ENCODE results near the gene LDLRAD2. TPM values are rescaled to one million over a fixed set of nuclear protein-coding genes. Genes with fewer than 3 reads are reported as not detected.

LDLRAD2 gene
- total RNA-seq, 1 experiment from 2014 or later = not detected

- POLR2A ChIA-PET = no interaction called here
- CTCF ChIA-PET = no interaction called here
Measured at GRCh38 chr1:21857840-21858670, 46.0 kb downstream of the LDLRAD2 start.

More at GRCh38 chr1:21857840-21858670, 46.0 kb downstream of the LDLRAD2 start:
- no TSS peak for BruUV-seq (replicated peaks)
- peaks cover 8 to 13% of the 10 kb centered on the region in 2 experiments for H3K4me1 ChIP-seq (ENCODE audit: control insufficient read depth in 1 of 2, insufficient read depth in 2 of 2, low read length in 2 of 2)
- H3K9me3 ChIP-seq (ENCODE audit: control insufficient read depth in 1 of 2, insufficient read depth in 1 of 2, low read depth in 1 of 2, low read length in 2 of 2) = no peaks in the 10 kb centered on the region
- ATAC-seq (no peak), DNase-seq (ENCODE audit: low read depth, low spot score) (no peak)
- H3K9ac ChIP-seq (ENCODE audit: low read length) = no peak overlapping the region
- RAD21 ChIA-PET (ENCODE audit: low non-redundant PET in 1 of 2, low total read pairs in 2 of 2, uncharacterized antibody in 2 of 2, unreplicated experiment in 2 of 2) = no interaction called here
- H3K27me3 ChIP-seq (ENCODE audit: insufficient read depth, low read length) = no peaks in the 10 kb centered on the region
- H3K79me2 ChIP-seq (ENCODE audit: insufficient read depth, low read length) = no peaks in the 10 kb centered on the region
- H2AFZ ChIP-seq (ENCODE audit: low read depth, low read length, poor library complexity, severe bottlenecking) = no peak overlapping the region
- H3K4me3 ChIP-seq (replicated peaks in 1 of 2; ENCODE audit: low read depth in 1 of 2, low read length in 2 of 2) = no peak overlapping the region
- H3K4me2 ChIP-seq (ENCODE audit: low read length) = no peak overlapping the region
- no peaks in the 10 kb centered on the region for H4K20me1 ChIP-seq (ENCODE audit: insufficient read depth)
- H3K36me3 ChIP-seq (ENCODE audit: control insufficient read depth in 1 of 2, insufficient read depth in 2 of 2, low read length in 2 of 2) = peaks cover 0 to 4% of the 10 kb centered on the region in 2 experiments; a peak in 1 of 4 replicates
- H3K27ac ChIP-seq (ENCODE audit: low read depth, low read length) = no peak overlapping the region
- TF ChIP-seq ZFX (IDR thresholded peaks at IDR 0.05) = no peak
- TF ChIP-seq, protein P1, sequence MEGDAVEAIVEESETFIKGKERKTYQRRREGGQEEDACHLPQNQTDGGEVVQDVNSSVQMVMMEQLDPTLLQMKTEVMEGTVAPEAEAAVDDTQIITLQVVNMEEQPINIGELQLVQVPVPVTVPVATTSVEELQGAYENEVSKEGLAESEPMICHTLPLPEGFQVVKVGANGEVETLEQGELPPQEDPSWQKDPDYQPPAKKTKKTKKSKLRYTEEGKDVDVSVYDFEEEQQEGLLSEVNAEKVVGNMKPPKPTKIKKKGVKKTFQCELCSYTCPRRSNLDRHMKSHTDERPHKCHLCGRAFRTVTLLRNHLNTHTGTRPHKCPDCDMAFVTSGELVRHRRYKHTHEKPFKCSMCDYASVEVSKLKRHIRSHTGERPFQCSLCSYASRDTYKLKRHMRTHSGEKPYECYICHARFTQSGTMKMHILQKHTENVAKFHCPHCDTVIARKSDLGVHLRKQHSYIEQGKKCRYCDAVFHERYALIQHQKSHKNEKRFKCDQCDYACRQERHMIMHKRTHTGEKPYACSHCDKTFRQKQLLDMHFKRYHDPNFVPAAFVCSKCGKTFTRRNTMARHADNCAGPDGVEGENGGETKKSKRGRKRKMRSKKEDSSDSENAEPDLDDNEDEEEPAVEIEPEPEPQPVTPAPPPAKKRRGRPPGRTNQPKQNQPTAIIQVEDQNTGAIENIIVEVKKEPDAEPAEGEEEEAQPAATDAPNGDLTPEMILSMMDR (IDR thresholded peaks at IDR 0.05 in 2 of 3, conservative IDR thresholded peaks at IDR 0.05 in 1 of 3; ENCODE audit: borderline replicate concordance in 1 of 3, insufficient read depth in 1 of 3, low read depth in 2 of 3, low read length in 2 of 3) = no peak
- TF ChIP-seq ZBTB33 (IDR thresholded peaks at IDR 0.05; ENCODE audit: extremely low read depth, insufficient replicate concordance, low read length) = no peak
- no peak for TF ChIP-seq ZNF274 (IDR thresholded peaks at IDR 0.05; ENCODE audit: low read depth, low read length)
- no peak for TF ChIP-seq SRF (IDR thresholded peaks at IDR 0.05; ENCODE audit: low read depth)
- no peak for TF ChIP-seq EZH2 (IDR thresholded peaks at IDR 0.05)
- no peak for TF ChIP-seq FOSL1 (IDR thresholded peaks at IDR 0.05; ENCODE audit: low read depth)
- TF ChIP-seq EGR1 (IDR thresholded peaks at IDR 0.05; ENCODE audit: low read depth) = no peak
- TF ChIP-seq EZH2phosphoT487 (IDR thresholded peaks at IDR 0.05; ENCODE audit: borderline replicate concordance) = no peak
- no peak for TF ChIP-seq MAX (IDR thresholded peaks at IDR 0.05)
- no peak for TF ChIP-seq CBX3 (IDR thresholded peaks at IDR 0.05; ENCODE audit: low read depth)
- TF ChIP-seq CEBPB (IDR thresholded peaks at IDR 0.05; ENCODE audit: low read depth) = no peak
- TF ChIP-seq YY1 (IDR thresholded peaks at IDR 0.05; ENCODE audit: extremely low read depth, insufficient replicate concordance, low read depth, low read length) = no peak
- no peak for TF ChIP-seq POLR2A (IDR thresholded peaks at IDR 0.05; ENCODE audit: borderline replicate concordance, extremely low read depth, insufficient read depth, insufficient read length)
- no peak for TF ChIP-seq ELF1 (IDR thresholded peaks at IDR 0.05; ENCODE audit: borderline replicate concordance, low read depth)
- TF ChIP-seq, protein P2, sequence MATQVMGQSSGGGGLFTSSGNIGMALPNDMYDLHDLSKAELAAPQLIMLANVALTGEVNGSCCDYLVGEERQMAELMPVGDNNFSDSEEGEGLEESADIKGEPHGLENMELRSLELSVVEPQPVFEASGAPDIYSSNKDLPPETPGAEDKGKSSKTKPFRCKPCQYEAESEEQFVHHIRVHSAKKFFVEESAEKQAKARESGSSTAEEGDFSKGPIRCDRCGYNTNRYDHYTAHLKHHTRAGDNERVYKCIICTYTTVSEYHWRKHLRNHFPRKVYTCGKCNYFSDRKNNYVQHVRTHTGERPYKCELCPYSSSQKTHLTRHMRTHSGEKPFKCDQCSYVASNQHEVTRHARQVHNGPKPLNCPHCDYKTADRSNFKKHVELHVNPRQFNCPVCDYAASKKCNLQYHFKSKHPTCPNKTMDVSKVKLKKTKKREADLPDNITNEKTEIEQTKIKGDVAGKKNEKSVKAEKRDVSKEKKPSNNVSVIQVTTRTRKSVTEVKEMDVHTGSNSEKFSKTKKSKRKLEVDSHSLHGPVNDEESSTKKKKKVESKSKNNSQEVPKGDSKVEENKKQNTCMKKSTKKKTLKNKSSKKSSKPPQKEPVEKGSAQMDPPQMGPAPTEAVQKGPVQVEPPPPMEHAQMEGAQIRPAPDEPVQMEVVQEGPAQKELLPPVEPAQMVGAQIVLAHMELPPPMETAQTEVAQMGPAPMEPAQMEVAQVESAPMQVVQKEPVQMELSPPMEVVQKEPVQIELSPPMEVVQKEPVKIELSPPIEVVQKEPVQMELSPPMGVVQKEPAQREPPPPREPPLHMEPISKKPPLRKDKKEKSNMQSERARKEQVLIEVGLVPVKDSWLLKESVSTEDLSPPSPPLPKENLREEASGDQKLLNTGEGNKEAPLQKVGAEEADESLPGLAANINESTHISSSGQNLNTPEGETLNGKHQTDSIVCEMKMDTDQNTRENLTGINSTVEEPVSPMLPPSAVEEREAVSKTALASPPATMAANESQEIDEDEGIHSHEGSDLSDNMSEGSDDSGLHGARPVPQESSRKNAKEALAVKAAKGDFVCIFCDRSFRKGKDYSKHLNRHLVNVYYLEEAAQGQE (IDR thresholded peaks at IDR 0.05; ENCODE audit: low read depth) = no peak
- no peak for TF ChIP-seq JUND (IDR thresholded peaks at IDR 0.05)
- TF ChIP-seq RAD21 (IDR thresholded peaks at IDR 0.05; ENCODE audit: low read depth) = no peak
- no peak for TF ChIP-seq TCF7L2 (IDR thresholded peaks at IDR 0.05; ENCODE audit: borderline replicate concordance, extremely low read depth, insufficient read depth, insufficient read length)
- H3K9me2 ChIP-seq (ENCODE audit: insufficient read depth) = no peaks in the 10 kb centered on the region
- intact Hi-C loops (cut with micrococcal nuclease) = no loop called here

Measured in HCT116 (cell line).